Lower leg skin (tissue), 4 donors: Measurements from ENCODE around the gene SUGP2. TPM values are rescaled to one million over a fixed set of nuclear protein-coding genes. Genes with fewer than 3 reads are reported as not detected.

ENCODE experiments used
- DNase-seq, 2 donors: peaks; one replicate each; pipeline ENCODE4 v3.0.0-alpha.2; 2019; ENCODE audit warnings: low spot score in 2 of 2
- H3K4me3 ChIP-seq: fragments of 200-600 bp; sonication (generic); 2 replicates; pipeline ENCODE4 v1.5.1; 2017; ENCODE audit warnings: mild to moderate bottlenecking, low read depth; ENCODE audit not compliant: poor library complexity, severe bottlenecking
- POLR2A ChIP-seq, 2 donors: fragments of 450-650 bp; IDR thresholded peaks; one replicate each; pipeline ENCODE4 v1.6.1; 2016 to 2017; ENCODE audit warnings: antibody characterized with exemption in 2 of 2, mild to moderate bottlenecking in 1 of 2, moderate library complexity in 1 of 2
- WGBS, 2 donors: methylation state at CpG; one replicate each; pipeline ENCODE4 v1.1.5; 2018; 5-methylcytosine and 5-hydroxymethylcytosine counted together
- intact Hi-C: fragments of 100-400 bp; cut with DNase I; formaldehyde crosslinking; loops from one replicate; pipeline ENCODE4 v1.15.0; 2023; ENCODE audit warnings: low total_unique reads
- total RNA-seq, 4 donors: library from RNA; depleted of rRNA; stranded (reverse); fragments of >200 nt; gene quantifications; one replicate each; pipeline ENCODE4 v1.1.0, GENCODE V29; 2016
- TF ChIP-seq, protein P1 (sequence below), 3 donors: fragments of 450-650 bp; IDR thresholded peaks; one replicate each; pipeline ENCODE4 v1.5.1; 2016; ENCODE audit warnings: antibody characterized with exemption in 3 of 3, mild to moderate bottlenecking in 3 of 3, moderate library complexity in 2 of 3

The SUGP2 gene
- total RNA-seq, 4 donors from 2014 or later, result 16.2 to 29.8 (median 20.8) TPM

DNA sequence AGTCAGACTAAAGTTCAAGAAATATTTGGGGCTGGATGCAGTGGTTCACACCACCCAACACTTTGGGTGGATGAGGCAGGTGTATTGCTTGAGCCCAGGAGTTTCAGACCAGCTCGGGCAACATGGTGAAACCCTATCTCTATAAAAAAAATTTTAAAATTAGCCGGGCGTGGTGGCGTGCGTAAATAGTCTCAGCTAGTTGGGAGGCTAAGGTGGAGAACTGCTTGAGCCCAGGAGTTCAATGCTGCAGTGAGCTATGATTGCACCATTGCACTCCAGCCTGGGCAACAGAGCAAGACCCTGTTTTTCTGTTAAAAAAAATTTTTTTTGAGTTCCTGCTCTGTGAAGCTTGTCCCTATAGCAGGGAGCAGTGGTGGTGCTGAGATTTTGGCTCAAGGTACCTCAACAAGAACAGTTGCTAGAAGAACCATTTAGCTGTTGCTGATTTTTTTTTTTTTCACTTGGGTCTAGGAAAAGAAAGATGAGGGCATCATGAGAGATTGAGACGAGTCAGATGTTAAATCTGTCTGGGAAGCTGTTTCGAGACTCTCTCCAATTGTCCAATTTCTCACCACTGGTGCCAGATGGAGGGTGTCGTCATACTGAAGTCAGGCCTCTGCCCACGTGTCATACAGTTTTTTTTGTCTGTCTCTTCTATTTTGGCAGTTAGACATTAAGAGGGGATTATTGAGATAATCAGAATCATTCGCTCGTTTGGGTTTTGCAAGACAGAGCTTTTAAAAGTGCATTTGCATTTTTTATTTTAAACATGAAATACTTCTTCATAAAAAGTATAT, 34.2 kb upstream of the SUGP2 start:
- WGBS, 2 donors, result 67 to 76% methylated on average over 11 of the region's 11 CpGs
- TF ChIP-seq POLR2A (IDR thresholded peaks at IDR 0.05), result no peak
- TF ChIP-seq, protein P1, sequence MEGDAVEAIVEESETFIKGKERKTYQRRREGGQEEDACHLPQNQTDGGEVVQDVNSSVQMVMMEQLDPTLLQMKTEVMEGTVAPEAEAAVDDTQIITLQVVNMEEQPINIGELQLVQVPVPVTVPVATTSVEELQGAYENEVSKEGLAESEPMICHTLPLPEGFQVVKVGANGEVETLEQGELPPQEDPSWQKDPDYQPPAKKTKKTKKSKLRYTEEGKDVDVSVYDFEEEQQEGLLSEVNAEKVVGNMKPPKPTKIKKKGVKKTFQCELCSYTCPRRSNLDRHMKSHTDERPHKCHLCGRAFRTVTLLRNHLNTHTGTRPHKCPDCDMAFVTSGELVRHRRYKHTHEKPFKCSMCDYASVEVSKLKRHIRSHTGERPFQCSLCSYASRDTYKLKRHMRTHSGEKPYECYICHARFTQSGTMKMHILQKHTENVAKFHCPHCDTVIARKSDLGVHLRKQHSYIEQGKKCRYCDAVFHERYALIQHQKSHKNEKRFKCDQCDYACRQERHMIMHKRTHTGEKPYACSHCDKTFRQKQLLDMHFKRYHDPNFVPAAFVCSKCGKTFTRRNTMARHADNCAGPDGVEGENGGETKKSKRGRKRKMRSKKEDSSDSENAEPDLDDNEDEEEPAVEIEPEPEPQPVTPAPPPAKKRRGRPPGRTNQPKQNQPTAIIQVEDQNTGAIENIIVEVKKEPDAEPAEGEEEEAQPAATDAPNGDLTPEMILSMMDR (IDR thresholded peaks at IDR 0.05), result no peak
- H3K4me3 ChIP-seq, result no peak overlapping the region
- DNase-seq, result peak in 1 of 2 donors; percentile 36
- intact Hi-C loops, result no loop called here

DNA sequence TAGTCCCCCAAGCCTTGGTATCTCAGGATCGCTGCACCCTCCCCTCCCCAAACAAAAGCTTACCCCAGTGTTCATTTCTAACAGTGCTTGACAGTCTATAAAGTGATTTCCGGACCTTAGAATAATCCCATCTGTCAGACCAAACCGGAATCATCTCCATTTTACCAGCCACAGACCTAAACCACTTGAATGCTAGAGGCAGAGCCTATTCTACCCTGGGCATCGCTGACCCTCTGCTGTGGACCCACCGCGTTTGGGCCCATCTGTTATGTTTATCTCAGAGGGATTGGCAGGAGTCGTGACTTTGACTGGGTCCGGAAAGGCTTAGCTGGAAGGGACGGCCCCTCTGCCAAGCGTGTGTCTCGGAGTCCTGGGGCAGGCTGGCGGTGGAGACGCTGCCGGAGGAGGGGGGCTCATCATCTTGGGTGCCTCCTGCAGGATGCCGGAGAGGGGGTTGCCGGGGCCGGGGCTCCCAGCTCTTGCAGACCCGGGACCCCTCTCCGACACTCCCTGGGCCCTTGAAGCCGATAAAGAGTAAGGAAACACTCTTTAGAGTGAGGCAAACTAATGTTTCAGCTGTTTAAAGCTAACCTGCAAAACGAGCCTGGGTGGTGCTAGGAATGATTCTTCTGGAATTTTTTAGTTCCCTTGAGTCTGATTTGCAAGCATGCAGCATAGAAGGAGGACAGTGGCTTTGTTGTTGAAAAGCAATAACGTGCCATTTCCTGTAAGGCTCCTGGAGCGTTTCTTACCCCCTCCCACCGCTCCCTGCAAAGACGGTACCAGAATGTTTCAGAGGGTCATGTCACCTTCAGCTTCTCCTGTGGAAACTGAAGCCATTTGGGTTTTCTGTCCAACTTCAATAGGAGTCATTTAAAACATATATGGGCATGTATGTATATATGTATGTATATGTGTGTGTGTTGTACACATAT, 31.8 kb upstream of the SUGP2 start:
- no peak for DNase-seq
- TF ChIP-seq, protein P1 (IDR thresholded peaks at IDR 0.05), result no peak
- TF ChIP-seq POLR2A (IDR thresholded peaks at IDR 0.05), result no peak
- H3K4me3 ChIP-seq, result peak overlapping the region; percentile 42
- WGBS, 2 donors, result 2 to 3% methylated on average over 24 of the region's 25 CpGs
- intact Hi-C loops, result no loop called here

DNA sequence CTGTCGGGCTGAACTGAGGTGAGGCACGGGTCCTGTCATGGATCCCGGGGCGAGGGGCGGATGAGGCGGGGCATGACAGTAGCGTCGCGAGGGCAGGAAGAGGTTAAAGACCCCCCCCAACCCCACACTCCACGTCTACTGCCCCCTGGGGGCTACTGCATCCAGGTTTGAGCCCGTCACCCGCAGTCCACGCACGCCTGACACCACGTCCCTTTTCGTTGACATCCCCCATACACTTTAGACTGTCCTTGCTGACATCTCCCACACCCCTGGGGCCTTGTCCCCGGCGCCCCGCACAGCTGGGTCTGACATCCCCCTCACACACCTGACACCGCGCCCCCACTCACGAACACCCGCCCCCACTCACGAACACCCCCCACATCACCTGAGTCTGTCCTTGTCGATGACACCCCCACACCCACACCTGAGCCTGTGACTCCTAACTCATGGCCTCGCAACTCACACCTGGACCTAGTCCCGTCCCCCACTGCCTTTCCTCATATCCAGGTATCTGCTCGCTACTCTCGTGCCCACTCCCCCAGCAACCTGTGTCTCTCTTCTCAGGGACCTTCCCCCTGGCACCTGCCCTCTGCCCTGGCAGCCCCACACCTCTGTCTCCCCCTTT, 30.9 kb upstream of the SUGP2 start:
- H3K4me3 ChIP-seq, result peak overlapping the region; percentile 42
- TF ChIP-seq POLR2A (IDR thresholded peaks at IDR 0.05), result no peak
- TF ChIP-seq, protein P1 (IDR thresholded peaks at IDR 0.05), result no peak
- WGBS, 2 donors, result 1% methylated on average over 21 to 24 of the region's 29 CpGs
- peak in 1 of 2 donors; percentile 89 for DNase-seq
- intact Hi-C loops, result no loop called here

DNA sequence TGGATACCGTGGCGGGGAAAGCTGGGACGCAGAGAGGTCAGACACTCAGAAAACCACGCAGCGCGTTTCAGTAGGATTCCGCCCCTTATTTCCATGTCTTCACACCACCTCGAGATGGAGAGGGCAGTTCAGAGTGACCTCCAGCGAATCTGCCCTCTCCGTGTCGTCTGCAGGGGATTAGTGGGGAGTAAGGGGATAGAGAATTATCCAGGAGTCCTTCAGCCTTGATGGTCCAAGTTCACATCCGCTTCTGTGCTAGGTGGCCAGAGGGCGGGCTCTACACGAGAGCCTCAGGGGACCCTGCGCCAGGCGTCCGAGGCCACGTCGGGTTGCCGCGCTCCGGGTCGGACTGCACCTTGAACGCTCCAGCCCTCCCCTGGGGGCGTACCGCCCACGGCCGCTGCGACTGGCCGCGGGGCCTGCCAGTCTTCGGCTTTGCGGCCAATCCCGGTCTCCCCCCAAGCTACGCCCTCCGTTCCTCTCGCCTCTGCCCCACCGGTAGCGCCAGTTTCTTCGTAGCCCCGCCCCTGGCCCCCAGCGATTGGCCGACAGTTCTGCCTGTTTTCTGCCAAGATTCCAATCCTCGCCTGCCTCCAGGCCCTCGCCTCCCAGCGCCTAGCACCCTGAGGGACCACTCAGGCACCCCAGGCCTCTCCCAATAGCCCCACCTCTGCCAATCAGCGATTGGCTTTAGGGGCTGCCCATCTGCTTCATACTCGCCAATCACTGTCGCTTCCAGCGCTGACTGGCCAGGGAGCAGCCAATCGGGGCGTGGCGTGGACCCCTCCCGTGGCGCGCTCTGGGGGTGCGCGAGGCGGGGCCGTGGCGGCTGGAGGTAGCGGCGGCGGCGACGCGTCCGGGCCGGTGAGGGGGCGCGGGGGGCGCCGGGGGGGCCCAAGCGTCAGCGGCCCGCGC, 30.1 kb upstream of the SUGP2 start, which contains the start of gene SLC25A42:
TSS of gene SLC25A42 (plus strand) at position 812 of the 915 bp plus-strand sequence. CDS start 32,131 bp downstream, outside the sequence.
- no peak for TF ChIP-seq POLR2A (IDR thresholded peaks at IDR 0.05)
- TF ChIP-seq, protein P1 (IDR thresholded peaks at IDR 0.05), result no peak
- peak; percentile 98 to 100 for DNase-seq
- 6 to 19% methylated on average over 23 to 56 of the region's 77 CpGs for WGBS, 2 donors
- intact Hi-C loops, result no loop called here
- H3K4me3 ChIP-seq, result peak within 1 kb of the TSS; percentile 42
